Cardiac ventricle fibroblast (primary cell): ENCODE results near the gene SBK1. TPM values are rescaled to one million over a fixed set of nuclear protein-coding genes. Genes with fewer than 3 reads are reported as not detected.

Experiments used
- total RNA-seq: library from RNA; depleted of rRNA; stranded (reverse); fragments of >200 nt; gene quantifications from 2 replicates; pipeline ENCODE4 v1.2.3, GENCODE V29; 2015

SBK1 gene
- not detected in 2 replicates for total RNA-seq

DNA sequence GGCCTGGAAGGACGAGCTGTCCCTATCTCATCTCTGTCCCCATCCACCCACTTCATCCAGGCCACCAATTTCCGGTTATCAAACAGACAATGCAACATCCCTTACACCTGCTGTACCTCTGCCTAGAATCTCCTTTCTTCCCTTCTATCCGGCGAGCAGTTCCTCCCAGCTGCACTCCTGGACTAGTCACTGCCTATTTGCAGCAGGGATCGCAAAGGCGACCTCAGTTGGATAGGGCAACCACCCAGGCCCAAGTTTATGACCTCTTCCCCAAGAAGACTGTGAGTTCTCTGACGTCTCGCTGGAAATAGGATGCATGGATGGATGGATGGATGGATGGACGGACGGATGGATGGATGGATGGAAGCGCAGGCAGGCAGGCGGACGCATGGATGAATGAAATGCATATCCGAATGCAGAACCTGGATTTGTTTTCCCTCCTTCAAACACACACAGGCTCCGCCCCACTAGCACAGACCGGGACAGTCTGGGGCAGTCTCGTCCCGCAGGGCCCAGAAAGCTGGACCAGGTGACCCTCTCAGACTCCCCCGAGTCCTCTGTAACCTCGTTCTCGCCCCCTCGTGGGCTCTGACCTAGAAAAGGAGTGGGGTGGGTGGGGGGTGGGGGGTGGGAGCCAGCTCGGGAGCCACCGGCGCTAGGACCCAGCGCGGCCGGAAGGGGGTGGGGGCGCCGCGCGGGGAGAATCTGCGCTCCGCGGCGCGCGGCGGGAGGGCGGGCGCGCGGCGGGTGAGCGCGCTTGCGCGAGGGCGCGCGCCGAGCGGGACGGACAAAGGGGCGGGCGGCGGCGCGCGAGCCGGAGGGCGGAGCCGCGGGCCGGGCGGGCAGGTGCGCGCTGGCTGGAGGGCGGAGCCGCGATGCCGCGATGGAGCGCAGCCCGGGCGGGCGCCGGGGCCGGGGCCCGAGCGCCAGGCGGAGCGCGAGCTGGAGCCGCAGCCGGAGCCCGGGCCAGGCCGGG is at the start of gene SBK1:
Gene SBK1, plus strand, starts transcription at position 875 of the 976 bp plus-strand sequence. CDS start 24,867 bp downstream, outside the sequence.

DNA sequence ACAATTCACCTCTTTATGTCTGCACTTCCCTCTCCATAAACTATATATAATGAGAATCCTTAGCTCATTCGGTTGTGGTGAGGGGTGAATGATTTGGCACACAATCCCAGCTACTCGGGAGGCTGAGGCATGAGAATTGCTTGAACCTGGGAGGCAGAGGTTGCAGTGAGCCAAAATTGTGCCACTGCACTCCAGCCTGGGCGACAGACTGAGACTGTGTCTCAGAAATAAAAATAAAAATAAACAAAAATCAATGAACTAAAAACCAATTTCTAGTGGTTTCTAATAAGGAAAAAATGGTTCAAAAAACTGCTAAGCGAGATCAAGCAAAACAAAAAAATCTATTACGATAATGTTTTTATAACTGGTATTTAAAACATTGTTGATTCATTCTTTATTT is 71.1 kb downstream of the SBK1 start, which contains the start of gene NPIPB6:
Gene NPIPB6, minus strand, starts transcription at position 101 of the 400 bp plus-strand sequence. CDS start 686 bp downstream, outside the sequence.

Other genes starting within 250 kb of the SBK1 start
- not detected in 2 replicates for gene GSG1L, start 228.8 kb upstream of the SBK1 start, total RNA-seq
- 33.9 and 50.8 TPM in 2 replicates for gene XPO6, start 80.6 kb upstream of the SBK1 start, total RNA-seq
- gene NPIPB6, start 71.0 kb downstream of the SBK1 start, total RNA-seq = 0.06 TPM in 1 of 2 replicates, not detected in the other
- 192 and 243 TPM in 2 replicates for gene EIF3CL, start 111.3 kb downstream of the SBK1 start, total RNA-seq
- gene NPIPB7, start 179.8 kb downstream of the SBK1 start, total RNA-seq = not detected in 2 replicates
- 14.1 and 19.2 TPM in 2 replicates for gene CLN3, start 199.5 kb downstream of the SBK1 start, total RNA-seq
- not detected in 2 replicates for gene APOBR, start 202.1 kb downstream of the SBK1 start, total RNA-seq
- not detected in 2 replicates for gene IL27, start 214.3 kb downstream of the SBK1 start, total RNA-seq
- 40.7 and 57.5 TPM in 2 replicates for gene NUPR1, start 246.4 kb downstream of the SBK1 start, total RNA-seq